Fibroblast of peridontal ligament (primary cell): Measurements from ENCODE around the gene NKX3-2.
A peak's percentile ranks its signal among the peaks of the same experiment; 100 is the strongest.
"Not testable (repeated sequence)": the region's sequence is repeated elsewhere in the genome, so short reads cannot be mapped to it uniquely, and the experiment has no call there.

Source experiments
- DNase-seq: peaks from one replicate; pipeline ENCODE4 v3.0.0-alpha.2; 2010; ENCODE audit errors: extremely low read depth

The NKX3-2 gene

DNA sequence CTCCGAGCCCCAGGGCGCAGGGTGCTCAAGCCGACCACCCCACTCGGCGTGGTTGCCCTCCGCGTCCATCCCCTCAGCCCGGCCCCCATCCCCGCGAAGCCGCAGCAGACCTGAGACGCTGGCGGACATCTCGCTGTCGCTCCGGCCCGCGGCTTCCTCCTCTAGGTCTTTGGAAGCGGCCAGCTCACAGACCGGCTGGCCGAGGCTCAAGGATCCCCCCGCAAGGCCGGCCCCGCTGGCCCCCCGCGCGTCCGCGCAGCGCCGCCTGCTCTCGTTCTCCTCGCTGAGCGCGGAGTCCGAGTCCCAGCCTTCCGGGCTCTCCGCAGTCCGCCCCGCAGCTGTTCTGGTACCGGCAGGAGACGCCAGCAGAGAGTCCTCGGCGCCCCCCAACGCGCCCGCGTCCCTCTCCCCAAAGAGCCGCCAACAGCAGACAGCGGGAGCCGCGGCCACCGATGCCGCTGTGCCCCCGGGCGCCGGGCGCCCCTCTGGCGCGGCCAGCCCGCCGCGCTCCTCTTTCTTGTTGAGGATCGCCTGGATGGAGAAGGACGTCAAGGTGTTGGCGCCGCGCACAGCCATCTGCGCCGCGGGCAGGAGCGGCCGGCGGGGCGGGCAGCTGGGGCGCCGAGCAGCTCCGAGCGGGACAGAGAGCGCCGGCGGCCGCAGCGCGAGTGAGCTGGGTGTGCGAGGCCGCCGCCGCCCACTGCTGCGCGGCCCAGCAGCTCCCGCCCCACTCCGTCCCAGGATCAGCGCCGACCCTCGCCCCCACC is at the start of gene NKX3-2:
TSS of gene NKX3-2 (minus strand) at position 670 of the 767 bp plus-strand sequence. CDS start at position 576, 94 bp downstream.
- DNase-seq: no peak

DNA sequence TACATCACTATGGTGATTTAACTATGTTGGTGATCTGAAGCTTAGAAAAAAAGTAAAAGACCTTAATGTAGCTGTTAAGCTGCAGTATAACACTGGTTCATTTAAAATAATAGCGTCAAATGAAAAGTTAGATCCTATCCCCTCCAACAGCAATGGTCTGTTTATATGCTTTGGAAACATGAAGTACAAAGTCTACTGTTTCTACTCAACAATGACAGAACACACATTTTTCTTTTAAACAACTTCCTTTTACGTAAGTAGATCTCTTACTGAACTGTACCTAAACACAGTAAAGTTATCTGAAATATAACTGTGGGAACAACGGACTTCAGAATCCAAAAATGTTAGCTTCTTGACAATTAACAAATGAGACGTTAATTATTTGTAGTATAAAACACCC is 47.9 kb upstream of the NKX3-2 start:
- DNase-seq: no peak

DNA sequence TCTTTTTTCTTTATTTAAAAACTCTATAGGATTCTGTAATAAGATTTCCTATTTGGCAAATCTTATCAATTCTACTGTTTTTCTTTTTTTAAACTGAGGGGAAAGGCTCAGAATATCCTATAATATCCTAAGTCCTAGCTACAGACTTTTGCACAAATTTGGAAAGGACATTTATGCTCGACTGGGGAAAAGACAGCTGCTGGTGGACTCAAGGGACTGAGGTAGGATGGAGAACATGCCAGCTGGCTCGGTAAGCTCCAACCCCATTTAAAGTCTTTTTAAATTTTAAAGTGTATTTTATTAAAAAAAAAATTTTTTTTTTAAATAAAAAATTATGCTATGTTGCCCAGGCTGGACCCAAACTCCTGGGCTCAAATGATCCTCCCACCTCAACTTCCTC is 46.5 kb upstream of the NKX3-2 start:
- no peak for DNase-seq

DNA sequence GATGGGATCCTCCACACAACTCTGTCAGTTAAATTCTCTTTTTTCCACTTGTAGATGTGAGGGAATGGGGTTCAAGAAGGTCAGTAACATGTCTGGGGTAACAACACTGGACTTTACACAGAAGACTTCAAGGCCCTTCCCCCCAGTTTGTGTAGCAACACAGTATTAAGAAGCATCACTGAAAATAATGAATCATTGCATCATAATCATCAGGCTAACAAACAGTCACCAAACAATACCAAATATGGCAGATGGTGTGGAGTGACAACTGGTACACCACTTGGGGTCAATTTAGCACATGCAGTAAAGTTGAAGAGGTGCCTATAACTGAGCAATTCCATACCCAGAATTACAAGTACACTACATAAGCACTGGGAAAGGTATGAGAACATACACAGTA is 44.6 kb upstream of the NKX3-2 start:
- DNase-seq: no peak

DNA sequence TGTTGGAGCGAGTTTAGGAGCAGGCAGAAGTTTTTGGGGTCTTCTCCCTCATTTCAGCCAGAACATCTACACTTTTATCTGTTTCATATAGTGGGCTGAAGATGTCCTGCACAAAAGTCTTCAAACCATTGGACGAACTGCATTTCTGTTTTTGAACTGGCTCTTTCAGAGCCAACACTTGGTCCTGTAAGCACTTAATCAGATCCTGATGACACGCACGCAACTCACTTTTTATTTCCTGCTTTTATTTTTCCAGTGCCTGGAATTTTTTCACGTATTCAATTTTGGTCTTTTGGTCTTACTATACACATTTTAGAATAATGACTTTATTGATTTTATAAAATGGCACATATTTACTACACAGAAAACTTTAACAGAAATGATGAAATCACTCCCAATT is 40.2 kb upstream of the NKX3-2 start:
- DNase-seq: no peak

DNA sequence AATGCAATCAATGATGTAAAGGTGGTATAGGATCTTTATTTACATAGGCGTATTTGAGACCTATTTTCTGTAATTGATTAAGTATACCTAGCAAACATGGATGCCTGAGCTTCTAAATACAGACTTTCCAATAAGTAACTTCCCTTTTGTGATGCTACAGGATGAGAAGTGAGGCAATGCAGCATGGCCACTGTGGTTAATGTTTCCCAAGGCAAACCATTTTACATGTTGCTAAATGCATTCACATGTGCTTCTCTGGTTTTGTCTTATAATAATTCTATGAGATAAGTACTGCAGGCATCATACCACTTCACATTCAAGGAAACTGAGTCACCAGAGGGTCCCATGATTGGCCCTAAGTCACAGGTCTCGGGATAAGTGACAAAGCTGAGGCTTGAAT is 35.7 kb upstream of the NKX3-2 start:
- no peak for DNase-seq

DNA sequence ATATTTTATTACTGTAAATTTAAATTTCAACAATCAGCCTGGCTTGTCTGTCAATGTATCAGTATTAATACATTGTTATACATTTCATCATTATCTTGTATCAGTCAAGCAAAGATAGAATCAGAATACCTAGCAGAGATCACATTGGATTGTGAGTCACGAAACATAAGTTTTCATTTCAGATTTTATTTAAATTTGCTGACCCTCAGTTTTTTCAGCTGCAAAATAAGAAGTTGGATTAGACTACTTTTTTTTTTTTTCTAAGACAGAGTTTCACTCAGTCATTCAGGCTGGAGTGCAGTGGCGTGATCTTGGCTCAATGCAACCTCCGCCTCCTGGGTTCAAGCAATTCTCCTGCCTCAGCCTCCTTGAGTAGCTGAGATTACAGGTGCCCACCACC is 33.4 kb upstream of the NKX3-2 start:
- no peak for DNase-seq

DNA sequence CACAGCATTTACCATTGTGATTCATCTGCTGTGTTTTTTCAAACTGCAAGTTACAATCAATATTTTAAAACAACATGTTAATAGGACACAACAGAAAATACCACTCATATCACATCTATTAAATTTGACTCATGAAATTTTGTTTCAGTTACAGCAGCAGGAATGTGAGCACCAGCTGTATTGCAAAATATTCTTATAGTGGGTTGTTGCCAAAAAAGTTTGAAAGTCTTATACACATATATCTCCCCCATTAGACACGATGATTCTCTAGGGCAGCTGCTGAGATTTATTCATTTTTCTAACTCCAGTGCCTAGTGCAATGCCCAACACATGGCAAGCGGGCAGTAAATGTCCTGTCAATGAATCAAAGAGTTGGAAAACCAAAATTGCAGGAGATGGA is 26.6 kb upstream of the NKX3-2 start:
- peak; percentile 17 for DNase-seq

DNA sequence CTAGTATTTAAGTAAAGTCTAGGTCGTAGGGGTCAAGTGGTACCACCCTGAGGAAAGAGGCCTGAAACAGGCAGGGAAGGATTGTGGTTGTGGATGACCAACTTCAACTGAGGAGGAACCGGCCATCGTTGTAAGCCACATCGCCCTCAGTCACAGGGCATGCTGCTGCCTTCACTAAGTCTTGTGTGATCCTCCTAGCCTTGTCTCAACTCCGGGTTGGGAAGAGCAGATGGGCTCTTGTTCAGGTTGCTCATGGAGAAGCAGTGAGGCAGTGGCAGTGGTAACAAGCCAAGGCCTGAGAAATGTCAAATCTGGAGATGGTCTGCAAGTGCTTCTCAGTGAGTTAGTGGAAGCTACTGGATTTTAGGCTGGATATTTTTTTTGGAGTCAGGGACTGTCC is 22.8 kb upstream of the NKX3-2 start:
- DNase-seq: no peak

DNA sequence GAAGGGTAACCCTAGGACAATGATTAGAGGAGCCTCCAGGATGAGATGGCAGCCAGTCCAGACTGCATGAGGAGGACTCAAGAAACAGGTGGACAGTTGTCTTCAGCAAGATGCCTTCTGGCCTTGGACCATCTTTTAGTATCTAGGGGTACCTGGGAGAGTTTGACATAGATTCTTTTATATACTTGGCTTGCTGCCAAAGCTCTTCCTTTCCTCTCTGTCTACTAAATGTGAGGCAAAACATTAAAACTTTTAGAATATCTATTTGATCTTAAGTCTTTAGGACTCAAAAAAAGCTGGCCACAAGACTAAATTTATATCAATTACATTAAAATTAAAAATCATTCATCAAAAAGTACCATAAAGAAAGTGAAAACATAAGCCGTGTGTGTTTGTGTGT is 18.6 kb upstream of the NKX3-2 start:
- DNase-seq: no peak

DNA sequence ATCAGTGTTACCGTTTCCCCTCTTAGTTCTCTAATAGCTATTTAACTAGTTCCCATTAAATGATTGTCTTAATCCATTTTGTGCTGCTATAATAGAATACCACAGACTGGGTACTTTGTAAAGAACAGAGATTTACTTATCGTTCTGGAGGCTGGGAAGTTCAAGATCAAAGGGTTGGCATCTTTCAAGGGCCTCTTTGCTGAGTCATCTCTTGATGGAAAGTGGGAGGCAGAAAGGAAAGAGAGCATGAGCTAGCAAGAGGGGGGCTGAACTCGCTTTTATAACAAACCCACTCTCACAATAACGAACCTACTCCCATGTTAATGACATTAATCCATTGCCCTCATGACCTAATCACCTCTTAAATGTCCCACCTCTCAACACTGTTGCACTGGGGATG is 17.4 kb upstream of the NKX3-2 start:
- DNase-seq: no peak

DNA sequence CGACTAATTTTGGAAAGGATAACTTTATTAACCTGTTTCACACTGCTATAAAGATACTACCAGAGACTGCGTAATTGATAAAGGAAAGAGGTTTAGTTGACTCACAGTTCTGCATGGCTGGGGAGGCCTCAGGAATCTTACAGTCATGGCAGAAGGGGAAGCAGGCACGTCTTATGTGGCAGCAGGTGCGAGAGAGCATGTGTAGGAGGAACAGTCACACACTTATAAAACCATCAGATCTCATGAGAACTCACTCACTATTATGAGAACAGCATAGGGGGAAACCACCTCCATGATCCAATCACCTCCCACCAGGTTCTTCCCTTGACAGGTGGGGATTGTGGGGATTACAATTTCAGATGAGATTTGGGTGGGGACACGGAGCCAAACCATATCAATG is 15.8 kb upstream of the NKX3-2 start:
- DNase-seq: not testable (repeated sequence)

DNA sequence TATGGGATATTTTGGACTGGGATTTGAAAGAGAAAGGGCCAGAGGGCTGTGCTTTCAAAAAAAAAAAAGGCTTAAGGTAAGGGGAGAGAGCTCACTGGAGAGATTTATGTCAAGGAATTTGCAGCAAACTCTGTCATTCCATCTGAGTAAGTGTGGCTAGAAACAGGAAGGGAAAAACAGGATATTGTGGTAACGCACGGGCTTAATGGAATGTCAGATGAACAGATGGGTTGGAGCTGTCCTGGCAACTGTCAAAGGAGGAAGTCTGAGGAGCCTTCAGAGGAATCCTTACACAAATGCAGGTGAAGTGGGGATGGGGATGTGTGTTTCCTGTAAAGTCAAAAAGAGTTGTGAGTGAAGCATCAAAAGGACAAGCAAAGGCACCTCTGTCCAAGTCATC is 15.1 kb upstream of the NKX3-2 start:
- peak; percentile 17 for DNase-seq

DNA sequence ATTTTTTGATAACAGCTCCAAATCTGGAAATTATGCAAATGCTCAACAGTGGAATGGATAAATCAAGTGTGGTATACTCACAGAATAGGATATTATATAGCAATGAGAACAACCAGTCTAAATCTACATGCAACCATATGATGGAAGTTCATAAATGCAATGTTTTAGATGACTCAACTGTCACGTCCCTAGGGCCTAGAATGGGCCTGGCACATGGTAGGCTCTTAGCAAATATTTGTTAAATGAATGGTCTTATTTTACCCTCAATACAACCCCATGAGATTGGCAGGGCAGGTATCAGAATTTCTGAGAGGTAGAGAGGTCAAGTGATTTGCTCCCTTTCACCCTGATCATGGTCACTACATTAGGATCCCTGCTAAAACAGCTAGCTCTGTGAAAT is 14.6 kb upstream of the NKX3-2 start:
- DNase-seq: no peak

DNA sequence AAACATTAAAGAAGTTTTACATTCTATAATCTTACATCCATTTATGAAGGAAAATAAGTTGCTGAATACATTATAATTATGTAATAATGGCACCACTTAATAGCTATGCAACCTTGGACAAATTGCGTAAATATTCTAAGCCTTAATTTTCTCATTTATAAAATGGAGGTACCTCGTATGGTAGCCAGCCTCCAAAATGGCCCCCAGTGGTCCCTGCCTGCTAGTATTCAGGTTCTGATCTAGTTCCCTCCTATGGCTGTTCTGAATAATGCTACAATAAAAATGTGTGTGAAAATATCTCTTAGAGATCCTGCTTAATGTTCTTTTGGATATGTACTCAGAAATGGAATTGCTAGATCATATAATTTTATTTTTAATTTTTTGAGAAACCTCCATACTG is 11.0 kb upstream of the NKX3-2 start:
- DNase-seq: no peak

DNA sequence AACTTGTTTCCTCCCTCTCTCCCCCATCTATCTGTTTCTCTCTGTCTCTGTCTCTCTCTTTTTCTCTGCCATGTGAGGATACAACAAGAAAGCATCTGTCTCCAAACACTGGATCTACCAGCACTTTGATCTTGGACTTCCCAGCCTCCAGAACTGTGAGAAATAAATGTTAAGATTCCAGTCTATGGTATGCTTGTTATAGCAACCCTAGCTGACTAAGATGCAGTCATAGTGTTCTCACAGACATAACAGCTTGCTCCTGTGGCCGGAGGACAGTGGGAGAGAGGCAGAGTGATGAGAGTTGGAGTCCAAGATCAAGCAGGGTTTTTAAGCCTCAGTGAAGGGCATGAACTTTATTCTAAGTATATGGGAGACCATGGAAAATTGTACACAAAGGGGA is 8.8 kb upstream of the NKX3-2 start:
- DNase-seq: no peak

DNA sequence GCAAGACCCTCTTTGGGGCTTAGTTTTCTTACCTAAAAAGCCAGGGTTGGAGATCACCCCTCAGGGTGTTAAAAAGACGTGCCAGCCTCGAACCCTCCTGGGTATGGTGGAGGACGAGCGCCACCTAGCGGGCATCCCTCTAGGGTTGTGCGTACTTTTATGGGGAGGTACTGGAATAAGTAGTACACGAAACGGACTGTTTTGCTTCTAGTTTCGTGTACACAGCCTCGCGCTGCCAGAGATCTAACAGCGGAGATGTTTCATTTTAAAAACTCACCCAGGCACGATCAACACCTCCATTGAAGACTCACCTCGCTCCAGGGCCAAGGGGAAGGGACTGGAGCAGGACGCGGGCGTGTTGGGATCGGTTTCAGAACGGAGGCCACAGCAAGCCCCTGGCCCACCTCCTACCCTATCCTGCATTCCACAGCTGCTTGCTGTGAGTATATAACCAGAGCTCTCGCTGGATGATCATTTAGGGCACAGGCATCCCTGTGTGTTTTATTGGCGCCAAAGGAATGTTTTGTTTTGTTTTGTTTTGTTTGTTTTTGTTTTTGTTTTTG is 4.8 kb upstream of the NKX3-2 start:
- peak; percentile 76 for DNase-seq

DNA sequence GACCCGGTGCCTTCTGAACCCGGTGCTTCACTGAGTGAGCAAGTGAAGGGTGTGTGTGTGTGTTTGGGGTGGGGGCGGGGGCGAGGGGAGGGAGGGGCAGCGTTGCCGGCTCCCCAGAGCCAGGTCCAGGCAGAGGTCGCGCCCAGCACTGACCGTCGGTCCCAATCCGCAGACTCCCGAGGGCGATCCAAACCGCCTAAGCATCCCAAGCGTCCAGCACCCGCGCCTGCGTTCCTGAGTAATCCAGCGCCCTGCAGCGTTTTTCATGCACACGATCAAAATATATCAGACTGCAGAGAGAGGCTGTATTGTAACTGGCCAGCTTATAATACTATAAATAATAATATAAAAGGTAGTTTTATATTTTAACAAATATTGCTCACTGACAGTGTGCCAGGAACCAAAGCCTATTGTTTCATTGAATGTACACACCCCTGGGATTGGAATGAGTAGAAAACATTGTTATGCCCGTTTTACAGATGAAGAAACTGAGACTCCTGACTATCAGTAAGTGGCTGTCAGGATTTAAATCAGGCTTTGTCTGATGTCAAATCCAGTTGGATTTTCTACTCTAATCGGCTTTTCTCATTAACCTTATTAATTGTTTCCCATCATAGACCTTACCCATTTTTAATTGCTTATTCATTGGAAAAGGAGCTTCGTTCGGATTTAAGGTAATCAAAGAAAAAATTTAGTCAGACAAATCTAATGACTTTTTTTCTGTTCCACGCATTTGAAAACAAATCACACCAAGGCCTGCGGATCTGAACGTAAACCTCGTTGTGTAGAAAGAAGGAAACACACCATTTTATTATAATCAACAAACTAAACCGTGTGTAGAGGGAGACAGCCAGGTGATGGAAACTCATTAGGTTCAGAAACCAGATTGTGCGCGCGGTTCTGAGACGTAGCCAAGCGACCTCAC is 4.0 kb upstream of the NKX3-2 start:
- DNase-seq: no peak

DNA sequence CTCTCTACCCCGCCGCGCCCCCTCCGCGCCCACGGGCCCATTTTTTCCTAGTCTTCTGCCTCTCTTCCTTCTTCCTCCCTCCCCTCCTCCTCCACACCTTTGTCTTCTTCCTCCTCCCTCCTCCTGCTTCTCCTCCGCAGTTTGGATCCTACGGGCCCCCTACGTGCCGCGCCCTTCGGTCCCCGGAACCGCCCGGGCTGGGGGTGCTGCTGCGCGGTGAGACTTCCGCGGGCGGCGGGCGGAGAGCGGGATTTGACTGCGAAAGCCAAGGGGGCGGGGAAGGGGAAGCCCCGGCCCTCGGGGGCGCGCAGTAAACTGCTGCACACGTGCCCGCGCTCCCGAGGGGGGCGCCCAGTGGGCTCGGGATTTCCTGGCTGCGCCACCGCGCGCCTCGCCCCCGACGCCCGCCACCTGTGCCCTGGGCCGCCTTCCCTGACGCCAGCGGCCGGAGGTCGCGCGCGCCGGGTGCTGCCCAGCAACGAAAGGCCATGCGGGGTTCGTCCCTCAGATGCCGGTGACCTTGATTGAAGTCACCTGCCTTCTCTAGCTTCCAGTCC is 3.3 kb upstream of the NKX3-2 start:
- no peak for DNase-seq

DNA sequence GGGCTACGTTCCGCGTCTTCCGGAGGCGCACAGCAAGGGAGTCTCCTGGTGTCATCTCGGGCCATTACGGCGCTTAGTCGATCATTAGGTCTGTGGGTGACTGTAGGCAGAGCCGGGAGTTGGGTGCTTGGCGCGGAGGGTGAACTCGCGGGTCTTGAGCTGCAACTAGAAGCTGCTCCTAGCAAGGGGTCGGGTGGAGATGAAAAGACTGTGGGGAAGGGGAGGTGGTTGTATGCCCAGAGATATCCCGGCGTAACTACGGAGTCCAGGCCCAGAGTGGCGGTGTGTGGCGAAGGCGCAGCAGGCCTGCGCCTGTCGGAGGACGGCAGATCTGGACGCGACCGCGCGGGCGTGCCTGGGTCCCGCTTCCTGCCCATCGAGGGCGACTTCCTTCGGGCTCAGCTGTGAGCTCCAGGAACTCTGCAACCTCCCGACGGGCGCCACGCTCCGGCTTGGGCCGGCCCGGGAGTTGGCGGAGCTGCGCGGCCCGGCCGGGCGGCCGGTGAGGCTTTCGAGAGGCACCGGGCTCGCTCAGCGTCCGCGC is 2.7 kb upstream of the NKX3-2 start:
- DNase-seq: no peak

DNA sequence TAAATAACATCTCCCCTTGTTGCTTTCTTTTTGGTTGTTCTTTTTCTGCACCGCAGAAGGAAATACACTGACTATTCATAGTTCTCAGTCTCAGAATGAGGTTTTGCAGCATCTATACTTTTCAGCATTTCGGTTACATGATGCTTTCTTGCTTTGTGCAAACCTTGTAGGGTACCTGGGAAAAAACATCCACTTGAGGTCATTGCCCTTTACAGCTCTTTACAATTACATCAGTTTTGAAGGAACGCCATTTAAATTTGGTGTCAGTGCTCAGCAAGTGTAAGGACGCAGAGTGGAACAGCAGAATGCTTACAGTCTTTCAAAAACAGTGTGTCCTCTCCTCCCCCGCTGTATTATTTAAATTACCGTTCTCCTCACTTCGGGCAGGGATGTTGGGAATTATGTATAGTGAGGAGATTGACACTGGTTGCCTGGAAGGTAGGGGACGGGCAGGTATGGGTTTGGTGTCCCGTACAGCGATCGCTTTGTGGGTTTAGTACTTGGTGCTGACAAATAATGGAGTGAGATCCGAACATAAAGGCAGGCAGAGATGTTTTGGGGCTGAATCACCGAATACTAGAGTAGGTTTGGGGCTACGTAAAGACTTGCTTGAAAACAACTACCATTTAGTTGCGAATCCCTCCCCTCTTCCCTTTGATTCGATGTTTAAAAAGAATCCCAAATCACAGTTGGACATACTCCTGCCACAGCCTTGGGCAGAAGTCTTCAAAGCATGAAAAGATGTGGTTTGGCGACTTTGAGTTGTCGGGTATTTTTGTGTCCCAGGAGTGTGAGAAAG is 2.0 kb upstream of the NKX3-2 start:
- DNase-seq: no peak
